HG02885 (cell line): ENCODE results near the gene CGB3.
"Not testable (repeated sequence)": the region's sequence is repeated elsewhere in the genome, so short reads cannot be mapped to it uniquely, and the experiment has no call there.

ENCODE experiments used
- ATAC-seq: cut with Tn5 transposase; IDR thresholded peaks from one replicate; pipeline ENCODE4 v1.9.1; 2021; ENCODE audit warnings: mild to moderate bottlenecking; ENCODE audit not compliant: unreplicated experiment, poor library complexity

CGB3 gene

GRCh38 chr19:49043548-49043947 is 19.4 kb upstream of the CGB3 start, which contains the start of gene CGB5:
TSS of gene CGB5 (plus strand) at chr19:49043848. CDS start at chr19:49044210, 362 bp downstream.
- ATAC-seq, result not testable (repeated sequence)

- ATAC-seq, result not testable (repeated sequence)
Observed at GRCh38 chr19:49042666-49043065, 18.5 kb upstream of the CGB3 start.

- ATAC-seq, result no peak
Observed at GRCh38 chr19:49042177-49042576, 18.0 kb upstream of the CGB3 start.

GRCh38 chr19:49039736-49040135 is 15.6 kb upstream of the CGB3 start:
- ATAC-seq, result not testable (repeated sequence)

- not testable (repeated sequence) for ATAC-seq
Observed at GRCh38 chr19:49038557-49039276, 14.6 kb upstream of the CGB3 start.

GRCh38 chr19:49038111-49038510 is 14.0 kb upstream of the CGB3 start:
- ATAC-seq, result not testable (repeated sequence)

GRCh38 chr19:49036815-49037214 is 12.7 kb upstream of the CGB3 start, which contains the start of gene CGB1:
TSS of gene CGB1 (minus strand) at chr19:49036895. CDS start at chr19:49036711, 184 bp downstream.
- ATAC-seq, result not testable (repeated sequence)

- not testable (repeated sequence) for ATAC-seq
Observed at GRCh38 chr19:49031642-49032301, 7.6 kb upstream of the CGB3 start, which contains the start of gene CGB2. TSS of gene CGB2 (plus strand) at chr19:49031890. CDS start at chr19:49032096, 206 bp downstream.

GRCh38 chr19:49030323-49030722 is 6.2 kb upstream of the CGB3 start:
- ATAC-seq, result not testable (repeated sequence)

- ATAC-seq, result not testable (repeated sequence)
Observed at GRCh38 chr19:49029749-49030148, 5.6 kb upstream of the CGB3 start.

- not testable (repeated sequence) for ATAC-seq
Observed at GRCh38 chr19:49028686-49029085, 4.6 kb upstream of the CGB3 start.

GRCh38 chr19:49025599-49025998 is 1.5 kb upstream of the CGB3 start:
- ATAC-seq, result not testable (repeated sequence)

- ATAC-seq, result not testable (repeated sequence)
Observed at GRCh38 chr19:49025088-49025487, 955 bp upstream of the CGB3 start.

- ATAC-seq, result no peak
Observed at GRCh38 chr19:49022116-49022515, 2.0 kb downstream of the CGB3 start.

GRCh38 chr19:49020931-49021895 is 2.9 kb downstream of the CGB3 start:
- ATAC-seq, result no peak

- no peak for ATAC-seq
Observed at GRCh38 chr19:49020342-49020741, 3.8 kb downstream of the CGB3 start.

GRCh38 chr19:49019242-49019932 is 4.7 kb downstream of the CGB3 start:
- ATAC-seq, result no peak

- ATAC-seq, result not testable (repeated sequence)
Observed at GRCh38 chr19:49018388-49019241, 5.5 kb downstream of the CGB3 start.
